ENCODE results near the gene RAP1GAP.

DNA sequence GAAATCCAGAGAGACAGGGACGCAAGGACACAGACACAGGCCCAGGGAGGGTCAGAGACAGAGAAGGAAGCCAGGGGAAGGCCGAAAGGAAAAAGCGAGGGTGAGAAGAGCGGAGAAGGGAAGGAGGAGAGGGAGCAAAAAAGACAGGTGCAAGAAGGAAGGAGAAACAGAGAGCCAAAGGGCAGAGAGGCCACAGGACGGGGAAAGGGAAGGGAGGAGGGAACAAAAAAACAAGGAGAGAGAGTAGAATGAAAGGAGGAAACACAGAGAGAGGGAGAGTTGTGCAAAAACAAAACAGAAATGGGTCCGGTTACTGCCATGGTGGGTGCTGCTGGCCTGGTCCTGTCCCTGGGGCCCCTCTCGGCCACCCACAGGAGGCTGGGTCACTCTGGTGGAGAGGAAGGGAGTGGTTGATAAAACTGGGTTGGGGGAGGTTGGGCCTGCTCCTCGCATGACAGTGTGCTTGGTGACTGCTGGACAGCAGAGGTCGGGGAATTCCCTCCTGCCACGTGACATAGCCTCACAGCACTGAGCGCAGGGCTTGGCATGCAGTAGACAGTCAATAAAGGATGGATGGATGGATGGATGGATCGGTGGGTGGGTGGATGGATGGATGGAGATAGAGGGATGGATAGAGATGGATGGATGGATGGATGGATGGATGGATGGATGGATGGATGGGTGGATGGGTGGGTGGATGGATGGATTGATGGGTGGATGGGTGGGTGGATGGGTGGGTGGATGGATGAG lies 64.8 kb downstream of the RAP1GAP start:
- TF ChIP-seq POLR2A (IDR thresholded peaks at IDR 0.05) (no peak), POLR2AphosphoS5 (IDR thresholded peaks at IDR 0.05; ENCODE audit: insufficient read depth in 1 of 2, low read depth in 1 of 2) (no peak)
- TF ChIP-seq, protein P1, sequence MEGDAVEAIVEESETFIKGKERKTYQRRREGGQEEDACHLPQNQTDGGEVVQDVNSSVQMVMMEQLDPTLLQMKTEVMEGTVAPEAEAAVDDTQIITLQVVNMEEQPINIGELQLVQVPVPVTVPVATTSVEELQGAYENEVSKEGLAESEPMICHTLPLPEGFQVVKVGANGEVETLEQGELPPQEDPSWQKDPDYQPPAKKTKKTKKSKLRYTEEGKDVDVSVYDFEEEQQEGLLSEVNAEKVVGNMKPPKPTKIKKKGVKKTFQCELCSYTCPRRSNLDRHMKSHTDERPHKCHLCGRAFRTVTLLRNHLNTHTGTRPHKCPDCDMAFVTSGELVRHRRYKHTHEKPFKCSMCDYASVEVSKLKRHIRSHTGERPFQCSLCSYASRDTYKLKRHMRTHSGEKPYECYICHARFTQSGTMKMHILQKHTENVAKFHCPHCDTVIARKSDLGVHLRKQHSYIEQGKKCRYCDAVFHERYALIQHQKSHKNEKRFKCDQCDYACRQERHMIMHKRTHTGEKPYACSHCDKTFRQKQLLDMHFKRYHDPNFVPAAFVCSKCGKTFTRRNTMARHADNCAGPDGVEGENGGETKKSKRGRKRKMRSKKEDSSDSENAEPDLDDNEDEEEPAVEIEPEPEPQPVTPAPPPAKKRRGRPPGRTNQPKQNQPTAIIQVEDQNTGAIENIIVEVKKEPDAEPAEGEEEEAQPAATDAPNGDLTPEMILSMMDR (IDR thresholded peaks at IDR 0.05): no peak

Data from vagina (tissue), 2 donors.